GM12878 (cell line): ENCODE data around the gene NADSYN1. TPM values are rescaled to one million over a fixed set of nuclear protein-coding genes. Genes with fewer than 3 reads are reported as not detected.
A peak's percentile ranks its signal among the peaks of the same experiment; 100 is the strongest.

ENCODE experiments used
- ATAC-seq: fragments of 200-7000 bp; cut with Tn5 transposase; 3 replicates; pipeline ENCODE4 v1.9.1; 2020; ENCODE audit warnings: mild to moderate bottlenecking, moderate library complexity
- BruUV-seq: library from RNA; stranded (reverse); fragments of 400-500 nt; replicated peaks from 2 replicates; lab custom pipeline; 2021; lab: Mats Ljungman, UMichigan
- CTCF ChIA-PET: fragments of 300-600 bp; sonication (Branson Sonifier 250); formaldehyde crosslinking; extraction: SDS; loops from one replicate; lab custom pipeline; 2021; ENCODE audit warnings: inconsistent platforms; lab: Yijun Ruan, JAX
- POLR2A ChIA-PET: fragments of 350-600 bp; formaldehyde crosslinking; extraction: SDS; loops from one replicate; lab custom pipeline; 2021; ENCODE audit warnings: inconsistent platforms; lab: Charles Lee
- RAD21 ChIA-PET: fragments of 300-600 bp; sonication (Branson Sonifier 250); formaldehyde crosslinking; loops from one replicate; lab custom pipeline; 2023; ENCODE audit warnings: antibody characterized with exemption; ENCODE audit not compliant: unreplicated experiment; lab: Charles Lee
- SMC1A ChIA-PET: fragments of 300-600 bp; sonication (Branson Sonifier 250); formaldehyde crosslinking; loops from one replicate; lab custom pipeline; 2023; ENCODE audit not compliant: unreplicated experiment, uncharacterized antibody; lab: Charles Lee
- DNase-seq: peaks from one replicate; pipeline ENCODE4 v3.0.0-alpha.2; 2011; ENCODE audit warnings: low read depth, low spot score
- FAIRE-seq: peaks from 3 replicates; lab custom pipeline; 2011; peaks lifted over from hg19 to GRCh38; lab: Jason Lieb, UNC
- H2AFZ ChIP-seq: 2 replicates; pipeline ENCODE4 v1.6.0; 2011; ENCODE audit warnings: low read depth, low read length, control low read depth; ENCODE audit not compliant: control insufficient read depth
- H3K27ac ChIP-seq: 2 replicates; pipeline ENCODE4 v1.5.1; 2011; ENCODE audit warnings: control low read depth; ENCODE audit not compliant: control insufficient read depth, insufficient read depth
- H3K27me3 ChIP-seq, 2 experiments: replicated peaks in 1 of 2; 2 replicates each; pipeline versions ENCODE4 v1.6.0 to v1.6.1; 2011; ENCODE audit warnings: low read length in 1 of 2; ENCODE audit not compliant: control insufficient read depth in 2 of 2, insufficient read depth in 2 of 2
- H3K36me3 ChIP-seq, 2 experiments: 2 replicates each; pipeline ENCODE4 v1.5.1; 2011; ENCODE audit warnings: low read length in 1 of 2; ENCODE audit not compliant: control insufficient read depth in 2 of 2, insufficient read depth in 2 of 2
- H3K4me1 ChIP-seq: 2 replicates; pipeline ENCODE4 v1.6.1; 2011; ENCODE audit warnings: mild to moderate bottlenecking, low read length, moderate library complexity, mixed read lengths; ENCODE audit not compliant: control insufficient read depth, insufficient read depth
- H3K4me2 ChIP-seq: 2 replicates; pipeline ENCODE4 v1.6.0; 2011; ENCODE audit warnings: control low read depth; ENCODE audit not compliant: control insufficient read depth, insufficient read depth
- H3K4me3 ChIP-seq: fragments of 200-600 bp; sonication (generic); 2 replicates; pipeline ENCODE4 v1.5.1; 2016
- H3K79me2 ChIP-seq: 2 replicates; pipeline ENCODE4 v1.6.0; 2011; ENCODE audit warnings: low read length; ENCODE audit not compliant: control insufficient read depth, insufficient read depth
- H3K9ac ChIP-seq: 2 replicates; pipeline ENCODE4 v1.8.0; 2011; ENCODE audit warnings: low read length, control low read depth, mixed read lengths; ENCODE audit not compliant: control insufficient read depth, insufficient read depth
- H3K9me3 ChIP-seq: replicated peaks from 3 replicates; pipeline ENCODE4 v1.5.1; 2011; ENCODE audit warnings: mild to moderate bottlenecking, low read length; ENCODE audit not compliant: control insufficient read depth, insufficient read depth
- H4K20me1 ChIP-seq: 2 replicates; pipeline ENCODE4 v1.6.0; 2011; ENCODE audit not compliant: control insufficient read depth, insufficient read depth
- BCL11A ChIP-seq: IDR thresholded peaks from 2 replicates; pipeline ENCODE4 v1.6.1; 2011; ENCODE audit warnings: low read depth, low read length
- CHD2 ChIP-seq: IDR thresholded peaks from 2 replicates; pipeline ENCODE4 v1.6.1; 2011; ENCODE audit warnings: low read depth, low read length, improper control_type of control experiment, borderline replicate concordance
- CHD4 ChIP-seq: fragments of 200-600 bp; sonication (generic); IDR thresholded peaks from 2 replicates; pipeline ENCODE4 v1.6.1; 2016; ENCODE audit warnings: mild to moderate bottlenecking
- GATAD2B ChIP-seq: fragments of 450-650 bp; conservative IDR thresholded peaks from 2 replicates; pipeline ENCODE4 v1.6.1; 2017; ENCODE audit warnings: low read depth, mild to moderate bottlenecking, moderate library complexity
- IKZF1 ChIP-seq: fragments of 450-650 bp; conservative IDR thresholded peaks from 2 replicates; pipeline ENCODE4 v1.6.1; 2017; ENCODE audit warnings: antibody characterized with exemption, mild to moderate bottlenecking
- MTA3 ChIP-seq: IDR thresholded peaks from 2 replicates; pipeline ENCODE4 v1.6.1; 2012; ENCODE audit warnings: low read length, inconsistent platforms, borderline replicate concordance
- MXI1 ChIP-seq: fragments of 150-350 bp; IDR thresholded peaks from 2 replicates; pipeline ENCODE4 v1.6.1; 2011; ENCODE audit warnings: low read depth, mild to moderate bottlenecking, inconsistent platforms, low read length, improper control_type of control experiment
- NFYB ChIP-seq: IDR thresholded peaks from 2 replicates; pipeline ENCODE4 v1.6.1; 2011; ENCODE audit warnings: low read depth, mild to moderate bottlenecking, low read length, improper control_type of control experiment, moderate library complexity; ENCODE audit not compliant: insufficient read depth
- NRF1 ChIP-seq: conservative IDR thresholded peaks from 2 replicates; pipeline ENCODE4 v1.6.1; 2011; ENCODE audit warnings: mild to moderate bottlenecking, low read depth, low read length, improper control_type of control experiment
- RB1 ChIP-seq: fragments of 450-650 bp; formaldehyde crosslinking; IDR thresholded peaks from 2 replicates; pipeline ENCODE4 v1.6.1; 2017; ENCODE audit warnings: mild to moderate bottlenecking, borderline replicate concordance
- RCOR1 ChIP-seq: conservative IDR thresholded peaks from 2 replicates; pipeline ENCODE4 v1.6.1; 2012; ENCODE audit warnings: low read depth, low read length, improper control_type of control experiment
- TBL1XR1 ChIP-seq: IDR thresholded peaks from 2 replicates; pipeline ENCODE4 v1.6.1; 2012; ENCODE audit warnings: low read depth, low read length, improper control_type of control experiment
- TCF12 ChIP-seq: IDR thresholded peaks from 2 replicates; pipeline ENCODE4 v1.6.1; 2011; ENCODE audit warnings: low read depth, mild to moderate bottlenecking, low read length
- YY1 ChIP-seq: IDR thresholded peaks from 2 replicates; pipeline ENCODE4 v1.6.1; 2011; ENCODE audit warnings: low read depth, mild to moderate bottlenecking, low read length
- ZNF24 ChIP-seq: fragments of 450-650 bp; IDR thresholded peaks from 2 replicates; pipeline ENCODE4 v1.6.1; 2017; ENCODE audit warnings: antibody characterized with exemption, mild to moderate bottlenecking
- ZNF622 ChIP-seq: fragments of 450-650 bp; IDR thresholded peaks from 2 replicates; pipeline ENCODE4 v1.6.1; 2017; ENCODE audit warnings: mild to moderate bottlenecking, inconsistent platforms
- WGBS: methylation state at CpG from one replicate; pipeline ENCODE4 v1.1.6; 2016; ENCODE audit warnings: low lambda C conversion rate; ENCODE audit not compliant: insufficient replicate concordance, insufficient coverage; ENCODE audit errors: missing lambda C conversion rate; 5-methylcytosine and 5-hydroxymethylcytosine counted together
- in situ Hi-C: fragments of 300-500 bp; cut with MboI; formaldehyde crosslinking; loops from 9 replicates; pipeline ENCODE4 v1.14.3; 2018; ENCODE audit warnings: mixed read lengths
- intact Hi-C: fragments of 100-400 bp; cut with micrococcal nuclease; formaldehyde crosslinking; loops from one replicate; pipeline ENCODE4 v1.14.2; 2022; ENCODE audit not compliant: unreplicated experiment
- polyA plus RNA-seq, 11 experiments: library from polyadenylated mRNA; depleted of rRNA in 4 of 11; unstranded in 6 of 11; stranded (reverse) in 5 of 11; fragments of >200 nt; fragmentation: Nextera tagmentation in 4 of 11; fragmentation: Illumina TruSeq in 1 of 11; extraction: Ambion mirVana in 4 of 11; extraction: Trizol in 1 of 11; gene quantifications; 1 replicate in 1 of 11; 2 replicates in 10 of 11; pipeline versions ENCODE4 v1.2.1 to v1.2.3, GENCODE V29; 2011 to 2016; ENCODE audit warnings: inconsistent platforms in 2 of 11, missing spikeins in 2 of 11, low read depth in 1 of 11
- total RNA-seq, 4 experiments: library from RNA; depleted of rRNA in 3 of 4; stranded (reverse); fragments of >200 nt in 3 of 4; fragmentation: Illumina TruSeq in 1 of 4; extraction: Trizol in 1 of 4; gene quantifications; 2 replicates each; pipeline versions ENCODE4 v1.2.1 to v1.2.3, GENCODE V29; 2013 to 2021
- TF ChIP-seq, protein P1 (sequence below): IDR thresholded peaks from 2 replicates; pipeline ENCODE4 v1.6.1; 2012; ENCODE audit warnings: low read depth, low read length, improper control_type of control experiment
- TF ChIP-seq, protein P2 (sequence below): fragments of 450-650 bp; IDR thresholded peaks from 2 replicates; pipeline ENCODE4 v1.6.1; 2016; ENCODE audit warnings: mild to moderate bottlenecking
- TF ChIP-seq, protein P3 (sequence below): fragments of 150-350 bp; IDR thresholded peaks from 2 replicates; pipeline ENCODE4 v1.6.1; 2014; ENCODE audit warnings: mild to moderate bottlenecking, low read depth, low read length

The NADSYN1 gene
- total and polyA plus RNA-seq, 10 of the 15 experiments (the other 5 are each of a cell fraction or from before 2014, with no cell fraction given), result 12.2 to 90.2 (median 69.5) TPM

DNA sequence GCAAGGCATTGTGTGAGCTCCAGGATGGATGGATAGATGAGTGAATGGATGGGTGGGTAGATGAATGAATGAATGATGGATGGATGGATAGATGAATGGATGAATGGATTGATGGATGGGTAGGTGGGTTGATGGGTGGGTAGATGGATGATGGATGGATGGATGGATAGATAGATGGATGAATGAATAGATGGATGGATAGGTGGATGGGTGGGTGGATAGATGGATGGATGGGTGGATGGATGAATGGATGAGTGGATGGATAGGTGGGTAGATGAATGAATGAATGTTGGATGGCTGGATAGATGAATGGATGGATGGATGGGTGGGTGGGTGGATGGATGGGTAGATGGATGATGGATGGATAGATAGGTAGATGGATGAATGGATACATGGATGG, 38.4 kb upstream of the NADSYN1 start (continued):
- TF ChIP-seq, protein P1, sequence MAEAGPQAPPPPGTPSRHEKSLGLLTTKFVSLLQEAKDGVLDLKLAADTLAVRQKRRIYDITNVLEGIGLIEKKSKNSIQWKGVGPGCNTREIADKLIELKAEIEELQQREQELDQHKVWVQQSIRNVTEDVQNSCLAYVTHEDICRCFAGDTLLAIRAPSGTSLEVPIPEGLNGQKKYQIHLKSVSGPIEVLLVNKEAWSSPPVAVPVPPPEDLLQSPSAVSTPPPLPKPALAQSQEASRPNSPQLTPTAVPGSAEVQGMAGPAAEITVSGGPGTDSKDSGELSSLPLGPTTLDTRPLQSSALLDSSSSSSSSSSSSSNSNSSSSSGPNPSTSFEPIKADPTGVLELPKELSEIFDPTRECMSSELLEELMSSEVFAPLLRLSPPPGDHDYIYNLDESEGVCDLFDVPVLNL, result no peak
- TF ChIP-seq RB1, result no peak
- TF ChIP-seq, protein P2, sequence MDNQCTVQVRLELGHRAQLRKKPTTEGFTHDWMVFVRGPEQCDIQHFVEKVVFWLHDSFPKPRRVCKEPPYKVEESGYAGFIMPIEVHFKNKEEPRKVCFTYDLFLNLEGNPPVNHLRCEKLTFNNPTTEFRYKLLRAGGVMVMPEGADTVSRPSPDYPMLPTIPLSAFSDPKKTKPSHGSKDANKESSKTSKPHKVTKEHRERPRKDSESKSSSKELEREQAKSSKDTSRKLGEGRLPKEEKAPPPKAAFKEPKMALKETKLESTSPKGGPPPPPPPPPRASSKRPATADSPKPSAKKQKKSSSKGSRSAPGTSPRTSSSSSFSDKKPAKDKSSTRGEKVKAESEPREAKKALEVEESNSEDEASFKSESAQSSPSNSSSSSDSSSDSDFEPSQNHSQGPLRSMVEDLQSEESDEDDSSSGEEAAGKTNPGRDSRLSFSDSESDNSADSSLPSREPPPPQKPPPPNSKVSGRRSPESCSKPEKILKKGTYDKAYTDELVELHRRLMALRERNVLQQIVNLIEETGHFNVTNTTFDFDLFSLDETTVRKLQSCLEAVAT, result no peak
- no peak for TF ChIP-seq ZNF622
- TF ChIP-seq NRF1, result no peak

DNA sequence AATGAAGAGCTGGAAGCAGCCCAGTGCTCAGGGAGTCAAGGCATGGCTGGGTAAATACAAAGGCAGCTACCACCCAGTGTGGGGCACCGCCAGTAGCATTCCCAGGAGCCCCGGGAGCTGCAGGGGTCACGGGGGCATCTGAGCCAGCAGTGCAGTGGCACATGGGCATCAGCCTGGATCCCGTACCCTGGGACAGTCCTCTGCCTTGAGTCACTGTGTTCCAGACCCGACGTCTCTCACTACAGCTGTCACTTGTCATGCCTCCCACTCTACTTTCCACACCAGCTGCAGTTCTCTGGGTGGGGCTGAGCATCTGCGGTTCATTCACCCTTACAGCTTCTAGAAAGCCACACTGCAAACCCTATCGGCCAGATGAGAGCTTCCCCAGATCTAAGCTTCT, 34.4 kb upstream of the NADSYN1 start:
- peak; percentile 55 for DNase-seq
- no peak overlapping the region for H3K9ac ChIP-seq
- RAD21 ChIA-PET, result interaction anchor here (0.7 to 2.5 kb wide), 7 partner anchors 24 to 951 kb away, joined by 3 to 14 read pairs (median 7); partner anchors contain the start of gene NADSYN1
- no peaks in the 10 kb centered on the region for H3K27me3 ChIP-seq
- WGBS, result 3% methylated on average over 8 of the region's 8 CpGs
- intact Hi-C loops (loop anchor here (2.0 kb wide), 1 partner anchor 332 kb away; no protein-coding TSS in a partner anchor), in situ Hi-C loops (loop anchor here (5.0 kb wide), 1 partner anchor 606 kb away; no protein-coding TSS in a partner anchor)
- H3K27ac ChIP-seq, result no peak overlapping the region
- H3K9me3 ChIP-seq, result no peaks in the 10 kb centered on the region
- CTCF ChIA-PET, result interaction anchor here (0.9 to 4.0 kb wide), 9 partner anchors 29 to 951 kb away, joined by 3 to 61 read pairs (median 6); partner anchors contain the start of gene DHCR7
- no peak overlapping the region for H2AFZ ChIP-seq
- POLR2A ChIA-PET, result interaction anchor here (0.7 to 0.9 kb wide), 2 partner anchors 27 to 34 kb away, joined by 4 read pairs; partner anchors contain the start of gene NADSYN1
- no TSS peak for BruUV-seq
- H3K4me2 ChIP-seq, result peak overlapping the region; percentile 23; the same call in 1 of the 2 replicates
- FAIRE-seq, result peak; percentile 84
- ATAC-seq, result peak; percentile 88
- SMC1A ChIA-PET, result interaction anchor here (0.8 to 4.0 kb wide), 7 partner anchors 33 to 603 kb away, joined by 3 to 39 read pairs (median 3); no protein-coding TSS in a partner anchor
- H3K36me3 ChIP-seq, result no peaks in the 10 kb centered on the region
- peaks cover 35% of the 10 kb centered on the region for H3K4me1 ChIP-seq
- no peak overlapping the region for H3K4me3 ChIP-seq
- H4K20me1 ChIP-seq, result no peaks in the 10 kb centered on the region
- H3K79me2 ChIP-seq, result no peaks in the 10 kb centered on the region
- peak; percentile 55; the same call in 1 of the 2 replicates for TF ChIP-seq BCL11A
- TF ChIP-seq GATAD2B, result peak; percentile 48; the same call in 1 of the 2 replicates
- TF ChIP-seq, protein P3, sequence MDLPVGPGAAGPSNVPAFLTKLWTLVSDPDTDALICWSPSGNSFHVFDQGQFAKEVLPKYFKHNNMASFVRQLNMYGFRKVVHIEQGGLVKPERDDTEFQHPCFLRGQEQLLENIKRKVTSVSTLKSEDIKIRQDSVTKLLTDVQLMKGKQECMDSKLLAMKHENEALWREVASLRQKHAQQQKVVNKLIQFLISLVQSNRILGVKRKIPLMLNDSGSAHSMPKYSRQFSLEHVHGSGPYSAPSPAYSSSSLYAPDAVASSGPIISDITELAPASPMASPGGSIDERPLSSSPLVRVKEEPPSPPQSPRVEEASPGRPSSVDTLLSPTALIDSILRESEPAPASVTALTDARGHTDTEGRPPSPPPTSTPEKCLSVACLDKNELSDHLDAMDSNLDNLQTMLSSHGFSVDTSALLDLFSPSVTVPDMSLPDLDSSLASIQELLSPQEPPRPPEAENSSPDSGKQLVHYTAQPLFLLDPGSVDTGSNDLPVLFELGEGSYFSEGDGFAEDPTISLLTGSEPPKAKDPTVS, result no peak
- TF ChIP-seq TCF12, result peak; percentile 99
- 0 out of 2 replicates have a peak, but pooled peaks have one; percentile 38 for TF ChIP-seq MXI1
- TF ChIP-seq MTA3, result no peak
- TF ChIP-seq RCOR1, result no peak
- no peak for TF ChIP-seq NRF1
- TF ChIP-seq CHD2, result no peak
- no peak for TF ChIP-seq YY1
- peak; percentile 70 for TF ChIP-seq IKZF1
- TF ChIP-seq TBL1XR1, result no peak
- no peak for TF ChIP-seq ZNF24
- TF ChIP-seq CHD4, result no peak
- TF ChIP-seq NFYB, result no peak
